Activated CD4-positive, alpha-beta T cell treated with anti-CD3 and anti-CD28 coated beads for 36 hours (primary cell): ENCODE data around the gene TBC1D13. TPM values are rescaled to one million over a fixed set of nuclear protein-coding genes. Genes with fewer than 3 reads are reported as not detected.

Experiments used
- ATAC-seq: fragments of 200-7000 bp; cut with Tn5 transposase; one replicate; pipeline ENCODE4 v1.10.0; 2021; ENCODE audit warnings: mild to moderate bottlenecking, moderate library complexity
- CTCF ChIA-PET: fragments of 350-600 bp; sonication (Branson Sonifier 250); formaldehyde crosslinking; loops from one replicate; lab custom pipeline; 2021; ENCODE audit warnings: antibody characterized with exemption; lab: Charles Lee
- POLR2A ChIA-PET: fragments of 350-600 bp; sonication (Branson Sonifier 250); formaldehyde crosslinking; loops from one replicate; lab custom pipeline; 2021; ENCODE audit warnings: antibody characterized with exemption, inconsistent platforms; lab: Charles Lee
- DNase-seq: peaks from one replicate; pipeline ENCODE4 v3.0.0-alpha.2; 2020
- H3K27ac Mint-ChIP-seq: one replicate; pipeline ENCODE4 v1.8.0; 2021; ENCODE audit warnings: mixed read lengths
- H3K27me3 Mint-ChIP-seq: one replicate; pipeline ENCODE4 v1.8.0; 2021; ENCODE audit warnings: mixed read lengths
- H3K36me3 Mint-ChIP-seq: one replicate; pipeline ENCODE4 v1.8.0; 2021; ENCODE audit warnings: low read depth, mixed read lengths
- H3K4me1 Mint-ChIP-seq: one replicate; pipeline ENCODE4 v1.8.0; 2021; ENCODE audit warnings: mixed read lengths
- H3K4me3 Mint-ChIP-seq: one replicate; pipeline ENCODE4 v1.8.0; 2021; ENCODE audit warnings: mild to moderate bottlenecking, moderate library complexity, mixed read lengths
- H3K9me3 Mint-ChIP-seq: one replicate; pipeline ENCODE4 v1.8.0; 2021; ENCODE audit warnings: low read depth, mixed read lengths
- intact Hi-C, 2 experiments: fragments of 100-400 bp; cut with DNase I in 1 of 2; cut with micrococcal nuclease in 1 of 2; formaldehyde crosslinking; loops; one replicate each; pipeline versions ENCODE4 v1.14.2 to v1.15.1; 2022 to 2024; cut with DNase I, micrococcal nuclease
- total RNA-seq, 2 experiments: library from RNA; stranded (reverse); gene quantifications; one replicate each; pipeline ENCODE4 v1.2.3, GENCODE V29; 2021

Gene TBC1D13
- total RNA-seq, 2 experiments from 2014 or later = 10.5 to 14.0 TPM

DNA sequence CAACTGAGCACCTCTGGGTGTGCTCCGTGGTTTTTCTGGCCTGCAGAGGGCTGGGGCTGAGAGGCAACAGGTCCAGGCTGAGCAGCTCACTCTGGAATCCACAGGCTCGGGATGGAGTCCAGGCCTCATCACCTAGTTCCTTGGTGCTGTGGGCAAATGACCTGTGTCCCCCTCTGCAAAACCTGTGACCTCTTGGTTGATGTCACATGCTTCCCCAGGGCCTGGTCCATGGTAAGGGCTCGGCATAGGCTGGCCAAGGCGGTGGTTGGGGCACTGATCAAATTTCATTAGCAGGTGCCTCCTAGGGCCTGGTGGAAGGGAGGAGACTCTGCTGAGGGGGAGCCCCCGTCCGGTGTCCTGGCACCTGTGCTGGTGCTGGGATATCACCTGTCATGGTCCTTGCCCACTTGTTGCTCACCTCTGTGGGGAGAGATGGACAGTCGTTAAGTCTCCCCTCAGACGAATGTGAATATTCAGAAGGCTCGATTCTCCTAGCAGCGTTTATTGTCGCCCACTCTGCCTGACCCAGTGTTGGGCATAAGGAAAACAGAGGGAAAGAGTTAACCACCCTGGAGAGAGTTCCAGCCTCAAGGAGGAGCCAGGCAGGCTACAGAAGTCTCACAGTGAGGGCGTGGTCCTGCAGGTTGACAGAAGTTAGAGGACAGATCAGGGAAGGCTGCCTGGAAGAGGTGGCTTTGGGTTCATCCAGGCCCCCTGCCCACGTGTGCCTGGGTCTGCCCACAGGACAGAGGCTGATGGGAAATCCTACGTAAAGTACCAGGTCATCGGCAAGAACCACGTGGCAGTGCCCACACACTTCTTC lies 34.7 kb downstream of the TBC1D13 start:
- ChIA-PET CTCF (no interaction called here), POLR2A (interaction anchor here (0.7 to 1.3 kb wide), 3 partner anchors 8 to 317 kb away, joined by 3 to 5 read pairs (median 5); partner anchors contain the start of gene SPOUT1)
- H3K9me3 Mint-ChIP-seq = no peaks in the 10 kb centered on the region
- ATAC-seq (no peak), DNase-seq (no peak)
- no peak overlapping the region for H3K4me3 Mint-ChIP-seq
- H3K36me3 Mint-ChIP-seq = peaks cover 20% of the 10 kb centered on the region
- intact Hi-C loops = no loop called here
- H3K27ac Mint-ChIP-seq = no peak overlapping the region
- no peaks in the 10 kb centered on the region for H3K27me3 Mint-ChIP-seq
- peaks cover 13% of the 10 kb centered on the region for H3K4me1 Mint-ChIP-seq

- ATAC-seq = no peak
- Mint-ChIP-seq H3K36me3 (peaks cover 26% of the 10 kb centered on the region), H3K9me3 (no peaks in the 10 kb centered on the region), H3K4me1 (peaks cover 17% of the 10 kb centered on the region), H3K4me3 (no peak overlapping the region), H3K27me3 (no peaks in the 10 kb centered on the region), H3K27ac (no peak overlapping the region)
- no peak for DNase-seq
- ChIA-PET CTCF (no interaction called here), POLR2A (no interaction called here)
- intact Hi-C loops = no loop called here
Observed at GRCh38 chr9:128822407-128823042, 35.5 kb downstream of the TBC1D13 start.

GRCh38 chr9:128823362-128823902 lies 36.4 kb downstream of the TBC1D13 start:
- Mint-ChIP-seq H3K4me1 (peaks cover 21% of the 10 kb centered on the region), H3K27ac (no peak overlapping the region), H3K9me3 (no peaks in the 10 kb centered on the region), H3K27me3 (no peaks in the 10 kb centered on the region), H3K4me3 (no peak overlapping the region), H3K36me3 (peaks cover 28% of the 10 kb centered on the region)
- CTCF ChIA-PET = interaction anchor here (0.6 kb wide), 1 partner anchor 174 kb away, joined by 3 read pairs; no protein-coding TSS in a partner anchor
- POLR2A ChIA-PET = no interaction called here
- ATAC-seq (no peak), DNase-seq (no peak)
- intact Hi-C loops = no loop called here

GRCh38 chr9:128823903-128824406 lies 36.9 kb downstream of the TBC1D13 start:
- intact Hi-C loops = no loop called here
- DNase-seq (no peak), ATAC-seq (no peak)
- Mint-ChIP-seq H3K9me3 (no peaks in the 10 kb centered on the region), H3K27me3 (no peaks in the 10 kb centered on the region), H3K27ac (no peak overlapping the region), H3K4me1 (peaks cover 27% of the 10 kb centered on the region), H3K36me3 (peaks cover 34% of the 10 kb centered on the region), H3K4me3 (no peak overlapping the region)
- POLR2A ChIA-PET = no interaction called here
- CTCF ChIA-PET = interaction anchor here (0.6 kb wide), 1 partner anchor 174 kb away, joined by 3 read pairs; no protein-coding TSS in a partner anchor

GRCh38 chr9:128824911-128825310 lies 37.9 kb downstream of the TBC1D13 start:
- POLR2A ChIA-PET = no interaction called here
- CTCF ChIA-PET = no interaction called here
- Mint-ChIP-seq H3K4me1 (peaks cover 24% of the 10 kb centered on the region), H3K36me3 (peaks cover 36% of the 10 kb centered on the region), H3K27me3 (no peaks in the 10 kb centered on the region), H3K27ac (no peak overlapping the region), H3K4me3 (no peak overlapping the region), H3K9me3 (no peaks in the 10 kb centered on the region)
- intact Hi-C loops = no loop called here
- DNase-seq (no peak), ATAC-seq (no peak)

- peaks cover 36% of the 10 kb centered on the region for H3K36me3 Mint-ChIP-seq
- POLR2A ChIA-PET = no interaction called here
- H3K9me3 Mint-ChIP-seq = no peaks in the 10 kb centered on the region
- ATAC-seq (no peak), DNase-seq (no peak)
- CTCF ChIA-PET = interaction anchor here (0.5 to 2.4 kb wide), 2 partner anchors 8 to 818 kb away, joined by 3 to 16 read pairs; partner anchors contain the start of gene ENDOG
- intact Hi-C loops = no loop called here
- peaks cover 23% of the 10 kb centered on the region for H3K4me1 Mint-ChIP-seq
- H3K4me3 Mint-ChIP-seq = no peak overlapping the region
- H3K27ac Mint-ChIP-seq = no peak overlapping the region
- H3K27me3 Mint-ChIP-seq = no peaks in the 10 kb centered on the region
Observed at GRCh38 chr9:128825923-128826700, 39.1 kb downstream of the TBC1D13 start.

DNA sequence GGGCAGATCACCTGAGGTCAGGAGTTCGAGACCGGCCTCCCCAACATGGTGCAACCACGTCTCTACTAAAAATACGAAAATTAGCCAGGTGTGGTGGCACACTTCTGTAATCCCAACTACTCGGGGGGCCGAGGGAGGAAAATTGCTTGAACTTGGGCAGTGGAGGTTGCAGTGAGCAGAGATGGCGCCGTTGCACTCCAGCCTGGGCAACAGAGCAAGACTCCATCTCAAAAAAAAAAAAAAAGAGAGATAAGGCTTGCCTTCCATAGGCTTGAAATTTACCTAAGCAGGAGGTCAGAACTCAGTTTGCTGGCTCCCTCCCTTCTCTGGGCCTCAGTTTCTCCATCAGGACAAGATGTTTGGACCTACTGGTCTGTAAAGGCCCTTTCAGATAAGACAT lies 41.2 kb downstream of the TBC1D13 start:
- Mint-ChIP-seq H3K4me1 (peaks cover 23% of the 10 kb centered on the region), H3K9me3 (no peaks in the 10 kb centered on the region), H3K4me3 (peak overlapping the region; percentile 91), H3K27me3 (no peaks in the 10 kb centered on the region), H3K36me3 (peaks cover 29% of the 10 kb centered on the region), H3K27ac (peak overlapping the region; percentile 88)
- ATAC-seq (no peak), DNase-seq (peak; percentile 32)
- POLR2A ChIA-PET = no interaction called here
- intact Hi-C loops = no loop called here
- CTCF ChIA-PET = interaction anchor here (1.1 to 2.4 kb wide), 2 partner anchors 10 to 466 kb away, joined by 3 to 16 read pairs; partner anchors contain the start of gene ENDOG

DNA sequence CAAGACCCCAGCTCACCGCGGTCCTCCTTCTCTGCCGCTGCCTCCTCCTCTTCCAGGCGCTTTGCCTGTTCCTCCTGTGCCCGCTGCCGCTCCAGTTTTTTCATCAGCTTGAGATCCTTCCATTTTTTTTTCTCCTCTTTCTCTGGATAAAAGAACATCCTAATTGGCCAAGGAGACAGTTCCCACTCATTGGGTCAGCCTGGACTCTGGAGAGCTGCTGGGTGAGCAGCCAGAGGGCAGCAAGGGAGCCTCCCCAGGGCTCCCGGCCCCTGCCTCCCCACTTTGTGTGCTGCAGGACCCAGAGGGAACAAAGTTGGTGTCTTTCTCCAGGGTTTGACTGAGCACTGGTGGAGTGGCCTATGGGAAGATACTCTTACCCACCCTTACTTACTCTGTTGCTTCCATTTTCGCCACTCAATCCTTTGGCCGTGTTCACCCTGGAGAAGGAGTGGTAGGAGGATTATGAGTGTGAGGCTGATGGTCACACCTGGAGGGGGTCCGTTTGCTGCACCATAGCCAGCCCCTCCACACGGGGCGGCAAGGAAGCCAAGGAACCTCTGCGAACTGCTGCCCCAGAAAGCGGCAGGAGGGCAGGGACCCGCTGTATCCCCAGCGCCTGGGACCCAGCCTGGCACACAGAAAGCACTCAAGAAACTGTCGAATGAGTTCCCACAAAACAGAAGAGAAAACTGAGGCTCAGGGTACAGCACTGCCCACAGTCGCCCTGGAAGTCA lies 41.8 kb downstream of the TBC1D13 start:
- peak overlapping the region; percentile 88 for H3K27ac Mint-ChIP-seq
- ATAC-seq (no peak), DNase-seq (no peak)
- POLR2A ChIA-PET = interaction anchor here (0.9 to 1.8 kb wide), 6 partner anchors 8 to 144 kb away, joined by 3 to 7 read pairs (median 4); partner anchors contain the start of gene ENDOG
- H3K4me3 Mint-ChIP-seq = peak overlapping the region; percentile 91
- H3K9me3 Mint-ChIP-seq = no peaks in the 10 kb centered on the region
- H3K4me1 Mint-ChIP-seq = peaks cover 23% of the 10 kb centered on the region
- H3K36me3 Mint-ChIP-seq = peaks cover 29% of the 10 kb centered on the region
- no peaks in the 10 kb centered on the region for H3K27me3 Mint-ChIP-seq
- CTCF ChIA-PET = interaction anchor here (1.0 to 1.4 kb wide), 4 partner anchors 9 to 100 kb away, joined by 5 to 8 read pairs (median 6); partner anchors contain the start of gene ENDOG
- intact Hi-C loops = loop anchor here (1.0 kb wide), 12 partner anchors 11 to 373 kb away; partner anchors contain the start of genes ENDOG (in 2 of the 2), DOLK (in 1 of the 2), DYNC2I2 (in 1 of the 2) and GLE1 (in 1 of the 2)

DNA sequence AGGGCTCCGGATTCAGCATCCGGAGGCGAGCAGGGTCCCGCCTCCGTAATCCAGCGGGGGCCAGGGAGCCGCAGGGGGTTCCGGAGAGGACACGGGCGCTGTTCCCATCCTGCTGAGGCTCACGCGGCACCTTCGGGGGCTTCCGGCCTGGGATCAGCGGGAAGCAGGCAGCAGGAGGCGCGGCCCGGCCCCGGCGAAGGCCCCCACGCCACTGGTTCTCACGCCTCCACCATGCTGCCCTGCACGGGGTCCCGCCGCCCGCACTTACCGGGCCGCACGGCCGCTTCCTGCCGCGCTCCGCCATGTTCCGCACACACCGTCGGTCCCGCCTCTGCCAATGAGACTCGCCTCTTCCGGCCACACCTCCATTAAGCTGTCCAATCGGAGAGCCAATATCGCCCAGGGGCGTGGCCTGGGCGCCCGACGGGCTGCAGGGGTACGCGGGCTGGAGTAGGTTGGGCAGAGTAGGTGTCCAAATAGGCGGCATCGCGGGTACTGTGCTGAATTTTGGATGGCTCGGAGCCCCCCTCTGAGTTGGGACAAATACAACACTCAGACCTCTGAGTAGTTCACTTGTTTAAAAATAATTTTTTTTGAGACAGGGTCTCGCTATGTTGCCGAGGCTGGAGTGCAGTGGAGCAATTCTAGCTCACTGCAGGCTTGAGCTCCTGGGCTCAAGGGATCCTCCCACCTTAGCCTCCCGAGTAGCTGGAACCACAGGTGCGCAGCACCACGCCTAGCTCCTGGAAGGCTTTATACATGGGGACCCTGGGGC lies 42.6 kb downstream of the TBC1D13 start, which contains the start of gene SPOUT1:
TSS of gene SPOUT1 (minus strand) at position 318 of the 775 bp plus-strand sequence. CDS start at position 304, 14 bp downstream.
- peaks cover 27% of the 10 kb centered on the region for H3K36me3 Mint-ChIP-seq
- intact Hi-C loops = loop anchor here (1.0 kb wide), 12 partner anchors 11 to 373 kb away; partner anchors contain the start of genes ENDOG (in 2 of the 2), DOLK (in 1 of the 2), DYNC2I2 (in 1 of the 2) and GLE1 (in 1 of the 2)
- H3K27me3 Mint-ChIP-seq = no peaks in the 10 kb centered on the region
- peak; percentile 98 for ATAC-seq
- POLR2A ChIA-PET = interaction anchor here (0.6 to 1.8 kb wide), 9 partner anchors 8 to 370 kb away, joined by 3 to 7 read pairs (median 3); partner anchors contain the start of gene ENDOG
- peak within 1 kb of the TSS; percentile 91 for H3K4me3 Mint-ChIP-seq
- H3K27ac Mint-ChIP-seq = peak within 1 kb of the TSS; percentile 88
- H3K4me1 Mint-ChIP-seq = peaks cover 23% of the 10 kb centered on the region
- H3K9me3 Mint-ChIP-seq = no peaks in the 10 kb centered on the region
- CTCF ChIA-PET = interaction anchor here (0.6 to 1.4 kb wide), 8 partner anchors 10 to 99 kb away, joined by 3 to 8 read pairs (median 4); partner anchors contain the start of gene ENDOG
- DNase-seq = peak; percentile 96
